HG03565 (cell line): ENCODE measurements around the gene SLC10A6.

Experiments used
- ATAC-seq: cut with Tn5 transposase; IDR thresholded peaks from one replicate; pipeline ENCODE4 v1.9.1; 2021; ENCODE audit warnings: mild to moderate bottlenecking, moderate library complexity; ENCODE audit not compliant: unreplicated experiment

SLC10A6 gene

GRCh38 chr4:86848136-86848535 lies 1.0 kb downstream of the SLC10A6 start:
- ATAC-seq = no peak

DNA sequence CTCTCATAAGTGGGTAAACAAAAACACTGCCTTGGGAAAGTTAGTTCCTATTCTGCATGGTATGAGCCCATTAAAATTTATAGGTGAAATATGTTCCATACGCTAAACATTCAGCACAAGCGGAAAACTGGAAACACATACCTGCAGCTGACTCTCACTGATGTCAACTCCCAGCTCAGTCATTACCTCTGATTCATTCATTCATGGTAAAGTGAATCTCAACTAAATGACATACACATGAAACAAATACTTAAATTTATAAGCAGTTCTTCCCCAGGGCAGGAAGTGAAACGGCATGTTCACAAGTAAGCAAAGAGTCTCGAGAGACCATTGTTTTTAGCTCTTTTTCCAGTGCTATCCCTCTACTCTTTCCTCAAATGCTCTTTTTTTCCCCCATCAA lies 1.6 kb downstream of the SLC10A6 start:
- no peak for ATAC-seq

- no peak for ATAC-seq
Observed at GRCh38 chr4:86846921-86847320, 2.3 kb downstream of the SLC10A6 start.

DNA sequence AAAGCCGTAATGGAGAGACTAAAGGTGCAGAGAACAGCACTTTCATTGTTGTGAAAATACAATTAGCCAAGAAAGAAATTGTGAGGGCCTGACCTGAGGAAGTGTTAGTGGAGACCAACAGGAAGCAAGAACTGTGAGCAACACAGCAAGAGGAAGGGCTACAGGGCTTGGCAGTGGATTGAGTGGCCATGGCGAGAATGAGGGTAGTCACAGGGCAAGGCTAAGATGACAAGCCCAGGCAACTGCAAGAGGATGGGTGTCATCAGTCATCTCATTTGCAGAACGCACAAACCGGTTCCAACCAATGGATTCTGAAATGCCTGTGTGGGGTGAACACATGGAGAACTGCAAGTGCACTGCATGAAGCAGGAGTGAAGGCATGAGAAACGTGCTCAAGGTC lies 3.6 kb downstream of the SLC10A6 start:
- ATAC-seq = no peak

GRCh38 chr4:86841309-86841708 lies 7.9 kb downstream of the SLC10A6 start:
- ATAC-seq = no peak

DNA sequence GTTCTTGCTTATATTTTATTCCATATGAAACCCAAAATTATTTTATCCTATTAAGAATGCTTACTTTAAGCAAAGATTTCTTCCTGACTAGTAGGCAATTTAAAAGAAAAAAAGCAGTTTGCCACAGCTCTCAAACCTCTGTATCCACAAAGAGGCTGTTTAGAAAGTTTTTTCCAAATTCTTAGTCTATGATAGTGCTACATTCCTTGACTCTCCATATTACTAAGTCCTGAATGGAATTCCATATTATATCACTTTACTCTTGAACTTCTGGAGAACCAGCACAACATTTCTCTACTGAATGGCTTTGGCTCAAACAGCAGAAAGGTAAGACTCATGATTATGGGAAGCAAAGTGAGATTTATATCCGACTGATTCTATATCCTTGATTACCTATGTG lies 8.3 kb downstream of the SLC10A6 start:
- no peak for ATAC-seq

DNA sequence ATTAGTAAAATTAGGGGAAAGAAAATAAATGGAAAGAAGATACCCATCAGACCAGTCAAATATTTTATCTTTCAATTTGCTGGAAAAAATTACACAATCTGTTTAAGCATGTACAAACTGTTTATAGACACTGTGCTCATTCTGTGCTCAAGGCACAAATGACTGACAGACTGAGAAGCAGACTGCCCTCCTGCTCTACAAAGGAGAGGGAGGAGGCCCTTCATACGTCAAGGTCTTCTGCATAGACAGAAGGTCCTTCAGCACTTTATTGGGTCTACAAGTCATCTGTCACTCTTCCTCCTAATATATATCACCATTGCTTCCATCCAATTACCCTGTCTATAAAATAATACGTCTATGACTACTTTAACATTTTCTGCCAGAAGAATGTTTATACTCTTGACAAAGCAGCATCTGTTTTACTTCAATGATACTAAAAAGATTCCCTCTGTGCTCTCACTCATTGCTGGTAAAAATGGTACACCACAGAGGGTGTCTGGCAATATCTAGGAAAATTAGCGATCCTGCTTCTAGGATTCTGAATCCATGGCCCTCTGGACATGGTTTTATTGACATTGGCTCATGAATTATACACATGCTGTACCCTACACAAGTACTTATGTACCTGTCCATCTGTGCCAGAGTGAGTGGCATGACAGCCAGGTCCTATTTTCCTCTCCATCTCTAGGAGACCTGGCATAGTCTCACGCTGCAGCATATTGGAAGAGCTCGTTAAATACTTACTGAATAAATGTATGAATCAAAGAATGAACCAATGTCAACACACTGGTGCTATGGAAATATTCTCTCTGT lies 11.3 kb downstream of the SLC10A6 start:
- ATAC-seq = no peak

GRCh38 chr4:86835677-86836076 lies 13.5 kb downstream of the SLC10A6 start:
- ATAC-seq = no peak

DNA sequence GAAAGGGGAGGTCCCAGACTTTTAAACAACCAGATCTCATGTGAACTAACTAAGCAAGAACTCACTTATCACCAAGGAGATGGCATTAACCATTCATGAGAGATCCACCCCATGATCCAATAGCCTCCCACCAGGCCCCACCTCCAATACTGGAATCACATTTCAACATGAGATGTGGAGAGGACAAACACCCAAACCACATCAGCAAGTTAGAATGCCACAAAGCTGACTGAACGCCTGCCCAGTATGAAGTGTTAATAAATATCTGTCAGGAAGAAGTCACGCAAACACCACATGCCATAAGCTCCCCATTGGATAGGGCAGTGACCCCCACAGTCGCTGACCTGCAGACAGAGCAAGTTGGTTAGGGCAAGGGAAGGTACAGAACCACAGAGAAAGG lies 14.3 kb downstream of the SLC10A6 start:
- ATAC-seq = no peak

GRCh38 chr4:86833615-86834014 lies 15.6 kb downstream of the SLC10A6 start:
- no peak for ATAC-seq

DNA sequence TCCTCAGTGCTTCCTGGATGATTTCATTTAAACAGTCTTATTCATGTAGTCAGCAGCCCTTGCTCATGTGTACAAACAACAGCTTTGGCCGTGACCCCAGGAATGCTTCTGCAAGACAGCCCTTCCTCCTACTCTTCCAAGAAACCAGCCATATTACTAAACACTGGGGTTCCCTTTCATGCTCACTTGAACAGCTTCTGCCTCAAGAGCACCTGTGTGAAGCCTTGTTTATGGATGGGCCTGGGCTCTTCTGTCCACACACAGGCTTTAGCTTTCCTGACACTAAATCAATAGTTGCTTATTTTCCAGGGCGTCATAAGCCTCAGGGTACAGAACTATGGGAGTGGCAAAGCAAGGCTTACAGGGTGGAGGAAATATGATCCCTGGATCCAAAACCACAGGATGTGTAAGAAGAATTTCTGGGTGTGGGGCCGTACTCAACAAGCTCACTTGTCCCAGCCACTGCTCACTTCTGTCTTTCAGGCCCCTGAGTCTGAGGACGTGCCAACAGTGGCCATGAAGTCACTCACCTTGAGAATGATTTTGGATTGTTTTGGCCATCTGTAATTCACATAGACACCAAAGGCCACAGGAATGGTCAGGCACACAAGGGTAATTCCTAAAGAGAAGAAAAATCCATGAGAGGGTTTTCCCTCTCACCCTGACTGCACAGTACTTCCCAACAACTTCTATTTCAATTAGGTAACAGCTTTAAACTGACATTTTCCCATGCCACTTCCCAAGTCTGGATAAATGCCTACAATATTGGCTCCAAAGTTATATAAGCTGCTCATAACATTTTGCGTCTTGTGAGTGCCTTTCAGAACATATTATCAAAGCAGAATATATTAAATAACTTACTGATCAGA lies 17.7 kb downstream of the SLC10A6 start:
- no peak for ATAC-seq

GRCh38 chr4:86825511-86825910 lies 23.7 kb downstream of the SLC10A6 start:
- ATAC-seq = no peak

GRCh38 chr4:86822136-86822535 lies 27.0 kb downstream of the SLC10A6 start:
- no peak for ATAC-seq

DNA sequence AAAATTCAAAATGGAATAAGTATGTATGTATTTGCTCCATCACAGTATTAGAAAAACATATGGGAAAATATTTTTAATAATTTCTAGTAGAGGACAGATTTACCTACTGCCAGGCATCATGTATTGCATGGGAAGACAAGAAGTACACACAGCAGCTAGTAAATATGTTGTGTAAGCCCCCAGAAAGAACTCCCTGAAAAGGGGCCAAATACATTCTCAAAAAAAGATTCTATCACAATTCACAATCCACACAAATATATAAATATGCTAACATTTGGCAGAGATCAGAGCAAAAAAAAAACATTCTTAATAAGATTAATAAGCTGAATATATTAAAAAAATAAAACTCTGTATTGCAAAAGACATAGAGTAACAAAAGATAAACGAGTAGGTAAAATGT lies 28.0 kb downstream of the SLC10A6 start:
- ATAC-seq = no peak

DNA sequence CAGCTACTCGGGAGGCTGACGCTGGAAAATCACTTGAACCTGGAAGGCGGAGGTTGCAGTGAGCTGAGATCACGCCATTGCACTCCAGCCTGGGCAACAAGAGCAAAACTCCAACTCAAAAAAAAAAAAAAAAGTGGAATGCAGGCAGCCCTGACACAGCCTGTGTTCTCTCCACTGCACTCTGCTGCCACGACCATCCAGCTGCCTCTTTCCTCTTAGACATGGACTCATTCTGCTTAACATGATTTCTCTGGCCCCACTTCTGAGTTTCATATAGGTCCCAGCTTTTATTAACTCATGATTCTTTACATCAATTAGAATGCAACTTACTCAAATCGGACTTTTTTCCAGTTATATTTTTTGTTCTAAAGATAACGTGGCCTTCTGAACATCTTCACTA lies 29.6 kb downstream of the SLC10A6 start:
- no peak for ATAC-seq

- no peak for ATAC-seq
Observed at GRCh38 chr4:86818841-86819240, 30.3 kb downstream of the SLC10A6 start.

- no peak for ATAC-seq
Observed at GRCh38 chr4:86818211-86818610, 31.0 kb downstream of the SLC10A6 start.

GRCh38 chr4:86816501-86817273 lies 32.5 kb downstream of the SLC10A6 start:
- ATAC-seq = no peak

- ATAC-seq = no peak
Observed at GRCh38 chr4:86815653-86816052, 33.5 kb downstream of the SLC10A6 start.

- no peak for ATAC-seq
Observed at GRCh38 chr4:86810847-86811246, 38.3 kb downstream of the SLC10A6 start.

DNA sequence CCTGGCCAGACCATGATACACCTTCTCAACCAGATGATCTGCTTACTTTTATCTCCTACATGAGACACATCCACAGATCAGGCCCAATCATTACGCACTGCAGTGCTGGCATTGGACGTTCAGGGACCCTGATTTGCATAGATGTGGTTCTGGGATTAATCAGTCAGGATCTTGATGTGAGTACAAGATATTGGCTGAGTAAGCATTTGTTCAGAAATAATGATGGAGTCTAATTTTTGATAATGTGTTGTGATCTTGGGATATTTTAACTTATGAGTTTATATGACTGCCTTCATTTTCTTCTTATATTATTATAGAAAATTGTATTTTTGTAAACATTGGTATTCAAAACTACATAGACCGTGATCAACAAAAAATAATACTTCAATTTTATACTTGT lies 39.4 kb downstream of the SLC10A6 start:
- no peak for ATAC-seq
